ENCODE measurements around the gene SLC66A2.

The SLC66A2 gene

DNA sequence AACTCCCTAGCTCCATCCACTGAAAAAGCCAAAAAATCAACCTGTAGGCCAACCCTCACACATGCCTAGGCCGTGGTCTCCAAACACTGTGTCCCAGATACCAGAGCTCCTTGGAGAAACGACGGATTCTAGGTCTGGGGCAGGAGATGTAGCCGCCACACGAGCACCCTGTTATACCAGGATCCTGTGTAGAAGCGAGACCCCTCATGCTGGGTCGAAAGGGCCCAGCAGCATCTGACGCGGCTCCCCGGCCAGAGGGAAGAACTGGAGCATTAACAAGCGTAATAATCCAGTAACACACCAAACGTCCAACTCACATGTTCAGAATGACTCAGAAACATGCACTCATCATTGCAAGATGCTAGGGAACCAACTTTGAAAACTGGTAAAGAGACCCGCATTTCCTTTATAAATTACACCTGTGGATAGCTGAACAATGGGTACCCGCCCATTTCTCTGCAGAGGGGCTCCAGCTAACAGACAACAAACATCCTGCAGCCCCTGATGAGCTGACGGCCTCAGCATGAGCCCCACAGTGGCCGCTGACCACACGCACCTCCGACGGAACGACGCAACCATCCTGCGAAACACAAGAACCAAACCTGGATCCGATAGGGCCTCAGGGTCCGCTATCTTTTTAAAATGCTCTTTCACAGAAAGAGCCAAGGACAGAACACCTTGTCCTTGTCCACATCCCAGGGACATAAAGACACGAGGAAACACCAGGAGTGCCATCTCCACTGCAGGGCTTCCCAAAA is 14.2 kb downstream of the SLC66A2 start:
- no peak for DNase-seq (ENCODE audit: low read depth)

DNA sequence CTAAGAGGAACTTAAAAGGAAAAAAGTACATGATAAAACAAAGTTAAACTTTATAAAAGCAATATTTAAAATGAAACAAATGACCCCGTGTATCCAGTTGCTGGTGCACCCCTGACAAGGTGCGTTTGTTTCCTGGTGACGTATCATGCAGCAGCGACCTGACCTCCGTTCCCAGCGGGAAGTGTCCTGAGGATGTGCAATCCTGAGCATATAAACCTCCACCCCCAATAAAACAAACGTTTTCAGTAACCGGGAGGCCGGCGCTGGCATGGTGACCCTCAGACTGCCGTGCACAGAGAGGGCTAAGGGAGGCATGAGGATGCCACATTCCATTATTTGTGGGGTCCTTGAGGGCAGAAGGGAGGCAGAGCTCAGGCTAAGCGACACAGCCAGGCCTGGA is 14.8 kb downstream of the SLC66A2 start:
- no peak for DNase-seq (ENCODE audit: low read depth)

DNA sequence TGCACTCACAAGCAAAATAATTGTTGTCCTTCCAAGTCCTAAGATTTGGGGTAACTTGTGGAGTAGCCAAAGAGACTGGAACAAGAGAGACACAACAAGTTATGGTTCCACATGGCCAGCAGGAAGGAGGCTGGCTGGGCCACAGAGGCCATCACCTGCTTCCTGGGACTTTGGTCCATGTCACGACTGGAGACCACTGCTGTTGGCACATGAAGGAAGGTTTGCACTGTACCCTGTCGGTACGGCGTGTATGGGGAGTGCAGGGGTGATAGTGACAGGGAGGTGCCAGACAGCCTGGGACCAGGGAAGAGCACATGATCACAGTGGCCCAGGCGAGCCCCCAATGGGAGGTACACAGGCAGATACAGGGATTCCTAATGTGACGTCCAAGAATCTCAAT is 15.5 kb downstream of the SLC66A2 start:
- DNase-seq (ENCODE audit: low read depth) = no peak

DNA sequence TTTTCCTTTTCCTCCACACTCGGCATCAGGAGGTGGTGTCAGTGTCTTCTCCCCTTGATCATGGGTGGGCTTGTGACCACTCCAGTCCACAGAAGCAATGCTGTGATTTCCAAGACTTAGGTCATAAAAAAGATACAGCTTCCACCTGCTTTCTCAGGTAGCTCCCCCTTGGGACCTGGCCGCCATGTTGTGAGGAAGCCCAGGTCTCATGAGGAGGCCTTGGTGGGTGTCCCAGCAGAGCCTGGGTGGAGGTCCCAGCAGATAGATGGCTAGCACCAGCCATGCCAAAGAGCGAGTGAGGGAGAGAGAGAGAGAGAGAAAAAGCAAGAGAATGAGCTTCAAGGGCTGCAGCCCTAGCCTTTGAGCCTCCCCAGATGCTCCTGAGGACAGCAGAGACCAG is 16.0 kb downstream of the SLC66A2 start:
- no peak for DNase-seq (ENCODE audit: low read depth)

DNA sequence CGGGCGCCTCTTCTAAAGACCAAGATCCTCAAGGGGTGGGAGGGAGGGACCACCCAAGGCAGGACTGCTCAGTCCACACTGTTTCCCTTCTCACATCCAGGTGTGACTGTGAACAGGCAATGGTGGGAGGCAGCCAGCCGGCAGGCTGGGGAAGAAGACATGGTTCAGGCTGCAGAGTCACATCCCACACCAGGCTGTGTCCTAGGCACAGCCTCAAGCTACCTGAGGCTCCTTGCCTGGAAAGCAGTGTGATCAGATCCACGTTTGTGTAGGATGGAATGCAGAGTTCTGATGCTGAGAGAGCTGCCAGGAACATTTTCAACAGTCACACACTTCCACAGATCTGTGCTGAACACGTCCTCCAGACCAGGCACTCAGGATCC is 16.4 kb downstream of the SLC66A2 start:
- no peak for DNase-seq (ENCODE audit: low read depth)

DNA sequence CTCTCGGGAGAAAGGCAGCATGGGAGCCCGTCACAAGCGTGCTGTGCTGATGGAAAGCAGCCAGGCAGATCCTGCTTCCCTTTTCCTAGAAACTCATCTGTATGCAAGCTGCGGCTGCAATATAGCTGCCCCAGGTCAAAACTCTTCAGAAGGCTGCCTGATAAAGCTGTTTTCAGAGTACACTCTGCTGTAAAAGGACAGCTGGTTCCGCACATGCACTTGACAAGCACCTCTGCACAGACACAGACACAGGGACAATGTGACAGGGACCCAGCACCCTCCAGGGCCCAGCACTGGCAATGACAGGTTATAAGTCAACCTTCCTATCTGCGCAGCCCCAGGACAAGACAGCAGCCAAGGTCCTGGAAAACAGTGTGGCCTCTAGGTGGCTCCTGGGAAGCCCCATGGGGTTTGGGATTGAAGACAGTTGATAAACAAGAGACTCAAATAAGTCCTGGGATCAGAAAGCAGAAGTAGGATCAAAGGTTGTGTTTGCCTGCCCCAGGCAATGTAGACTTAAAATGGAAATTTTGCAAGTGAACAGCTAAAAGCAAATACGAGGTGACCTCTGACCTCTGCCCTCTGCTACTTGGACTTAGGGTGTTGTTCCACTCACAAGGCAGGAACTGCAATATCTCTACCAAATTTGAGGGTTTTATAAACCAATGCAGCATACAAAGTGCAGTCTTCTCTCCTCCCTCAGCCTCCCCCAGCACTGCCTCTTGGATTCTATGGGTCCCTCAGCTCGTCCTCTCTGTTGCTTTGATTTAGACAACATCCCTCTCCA is 16.9 kb downstream of the SLC66A2 start:
- DNase-seq (ENCODE audit: low read depth) = no peak

DNA sequence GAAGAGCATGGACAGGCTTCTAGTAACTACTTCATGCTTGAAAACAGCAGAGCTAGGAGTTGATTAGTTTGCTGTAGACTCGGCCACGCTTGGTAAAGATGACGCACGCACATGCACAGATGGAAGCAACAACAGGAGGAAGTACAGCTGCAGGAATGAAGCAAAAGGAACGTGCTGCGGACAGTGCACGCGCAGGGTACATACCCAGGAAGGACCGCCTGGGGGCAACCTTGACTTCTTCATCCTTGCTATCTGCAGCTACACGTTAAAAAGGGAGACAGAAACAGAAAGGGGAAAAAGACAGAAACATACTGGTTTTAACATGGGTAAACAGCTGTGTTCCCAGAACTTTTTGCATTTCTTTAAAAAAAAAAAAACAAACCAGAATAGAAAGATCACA is 17.7 kb downstream of the SLC66A2 start:
- DNase-seq (ENCODE audit: low read depth) = peak; percentile 79

DNA sequence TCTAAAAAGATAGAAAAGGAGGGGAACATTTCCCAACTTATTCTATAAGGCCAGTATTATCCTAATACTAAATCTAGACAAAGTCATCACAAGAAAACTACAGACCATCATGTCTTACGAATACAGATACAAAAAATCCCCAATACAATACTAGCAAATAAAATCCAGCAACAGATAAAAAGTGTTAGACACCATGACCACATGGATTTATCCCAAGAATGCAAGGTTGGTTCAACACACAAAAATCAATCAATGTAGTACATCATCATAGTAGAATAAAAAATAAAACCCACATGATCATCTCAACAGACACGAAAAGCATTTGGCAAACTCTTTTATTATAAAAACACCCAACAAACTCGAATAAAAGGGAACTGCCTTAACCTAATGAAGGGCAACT is 18.5 kb downstream of the SLC66A2 start:
- DNase-seq (ENCODE audit: low read depth) = no peak

DNA sequence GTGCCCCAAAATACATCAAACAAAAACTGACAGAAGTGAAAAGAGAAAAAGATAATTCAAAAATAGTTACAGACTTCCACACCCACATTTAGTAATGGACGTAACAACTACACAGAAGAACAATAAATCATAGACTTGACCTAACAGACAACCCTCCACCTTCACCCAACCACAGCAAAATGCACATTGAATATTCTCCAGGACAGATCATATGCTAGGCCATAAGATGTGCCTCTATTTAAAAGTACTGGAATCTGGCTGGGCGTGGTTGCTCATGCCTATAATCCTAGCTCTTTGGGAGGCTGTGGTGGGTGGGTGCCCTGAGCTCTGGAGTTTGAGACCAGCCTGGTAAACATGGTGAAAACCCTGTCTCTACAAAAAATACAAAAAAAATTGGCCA is 20.0 kb downstream of the SLC66A2 start:
- DNase-seq (ENCODE audit: low read depth) = no peak

DNA sequence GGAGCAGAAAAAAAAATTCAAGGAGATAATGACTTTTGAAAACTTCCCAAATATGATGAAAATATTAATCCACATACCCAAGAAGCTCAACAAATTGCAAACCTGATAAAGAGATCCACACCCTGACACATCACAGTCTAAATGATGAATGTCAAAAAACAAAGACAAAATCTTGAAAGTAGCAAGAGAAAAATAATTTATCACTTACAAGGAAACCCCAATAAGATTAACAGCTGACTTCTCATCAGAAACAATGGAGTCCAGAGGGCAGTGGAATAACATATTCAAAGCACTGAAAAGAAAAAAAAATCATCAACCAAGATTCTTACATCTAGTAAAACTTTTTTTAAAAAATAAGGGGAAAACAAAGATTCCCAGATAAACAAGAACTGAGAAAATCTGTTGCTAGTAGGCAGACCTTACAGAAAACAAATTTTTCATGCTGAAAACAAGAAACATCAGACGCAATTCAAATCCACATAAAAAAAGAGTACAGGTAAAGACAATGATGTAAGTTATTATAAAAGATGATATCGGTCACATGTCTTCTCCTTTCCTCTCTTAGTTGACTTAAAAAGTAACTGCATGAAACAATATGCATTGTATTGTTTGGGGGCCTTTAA is 21.3 kb downstream of the SLC66A2 start:
- no peak for DNase-seq (ENCODE audit: low read depth)

DNA sequence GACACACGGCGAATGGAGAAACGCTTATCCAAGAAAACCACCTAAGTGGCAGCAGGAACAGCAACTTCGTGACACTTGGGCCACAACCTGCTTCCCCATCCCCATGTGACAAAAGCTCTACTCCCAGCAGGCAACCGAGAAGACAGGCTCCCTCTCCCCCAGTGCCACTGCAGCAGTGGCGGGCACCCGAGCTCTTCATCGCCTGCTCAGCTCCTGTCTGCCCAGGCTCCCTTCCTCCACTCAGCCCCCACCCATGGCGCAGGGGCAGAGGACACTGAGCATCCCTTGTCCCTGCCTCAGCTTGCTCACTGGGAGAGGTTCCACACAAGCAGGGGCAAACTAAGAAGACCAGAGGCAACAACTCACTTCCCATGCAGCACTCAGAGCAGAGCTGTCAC is 22.9 kb downstream of the SLC66A2 start:
- DNase-seq (ENCODE audit: low read depth) = no peak

DNA sequence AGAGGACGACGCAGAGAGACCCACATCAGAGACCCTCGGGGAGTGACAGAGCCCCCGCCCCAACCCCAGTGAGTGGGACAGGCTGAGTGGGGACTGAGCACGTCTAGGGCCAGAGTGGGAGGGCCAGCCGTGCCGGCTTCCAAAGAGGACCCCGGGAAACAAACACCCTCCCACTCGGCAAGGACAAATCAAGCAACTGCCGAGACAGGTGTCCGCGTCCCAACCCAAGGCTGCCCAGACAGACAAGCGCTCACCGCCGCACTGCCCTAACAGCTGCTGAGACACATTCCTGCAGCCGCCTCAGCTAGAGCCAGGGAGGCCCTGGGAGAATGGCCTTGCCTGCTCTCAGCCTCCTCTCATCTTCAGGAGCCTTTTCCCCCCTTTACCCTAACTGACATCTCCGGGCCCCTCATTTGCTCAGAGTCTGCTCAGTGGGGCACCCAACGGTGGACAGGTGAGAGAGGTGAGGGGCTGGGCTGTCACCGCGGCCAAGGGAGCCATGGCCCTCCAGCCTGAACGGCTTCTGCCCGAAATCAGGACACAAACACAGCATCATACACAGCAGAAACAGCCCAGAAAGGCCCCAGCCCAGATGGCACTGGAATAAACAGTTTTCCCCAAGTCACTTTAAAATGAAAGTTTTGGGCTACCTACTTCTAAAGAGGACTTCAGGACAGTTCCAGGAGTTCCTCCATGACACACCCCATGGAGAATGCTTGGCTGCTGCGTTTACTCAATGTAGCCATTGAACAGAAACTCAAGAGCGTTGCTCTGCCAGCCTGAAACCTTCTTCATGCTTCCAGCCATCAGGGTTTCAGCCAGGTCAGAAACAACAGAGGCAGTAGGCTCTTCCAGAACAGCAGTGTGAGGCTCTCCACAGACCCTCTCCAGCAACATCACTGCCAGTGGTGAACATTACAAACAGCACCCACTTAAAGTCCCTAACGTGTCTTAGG is 23.6 kb downstream of the SLC66A2 start:
- no peak for DNase-seq (ENCODE audit: low read depth)

DNA sequence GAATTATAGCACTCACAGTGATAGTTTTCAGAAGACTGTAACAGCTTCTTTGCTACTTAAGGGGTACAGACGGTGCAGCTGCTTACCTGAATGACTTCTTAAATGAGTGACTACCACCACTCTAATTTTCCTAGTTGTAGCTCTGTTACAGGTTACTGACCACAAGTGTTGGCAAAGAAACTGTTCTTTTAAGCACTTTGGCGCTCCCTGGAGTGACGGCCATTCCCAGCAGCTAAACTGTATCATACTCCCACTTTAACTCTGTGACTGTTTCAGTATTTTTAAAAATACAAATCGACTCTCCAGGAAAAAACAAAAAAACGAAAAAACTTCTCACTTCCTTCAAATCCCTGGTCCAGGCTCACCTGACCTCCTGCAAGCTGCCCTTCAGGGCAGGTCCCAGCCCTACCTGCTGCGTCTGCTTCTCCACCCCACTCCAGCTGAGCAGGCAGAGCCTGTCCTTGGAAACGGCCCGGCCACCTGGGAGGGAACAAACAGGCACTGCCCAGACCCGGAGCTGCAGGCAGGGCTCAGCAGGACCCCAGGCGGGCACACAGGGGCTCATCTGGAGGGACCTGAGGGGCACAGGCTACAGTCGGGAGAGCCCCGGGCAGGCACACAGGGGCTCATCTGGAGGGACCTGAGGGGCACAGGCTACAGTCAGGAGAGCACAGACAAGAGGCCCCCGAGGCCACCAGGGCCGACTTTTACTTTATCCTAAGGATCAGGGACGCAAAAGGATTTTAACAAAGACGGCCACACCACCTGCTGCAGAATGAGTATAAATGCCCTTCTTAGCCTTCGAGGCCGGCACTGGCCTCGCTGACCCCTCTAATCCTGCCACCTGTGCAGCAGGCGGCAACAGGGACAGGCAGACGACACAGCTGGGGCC is 24.5 kb downstream of the SLC66A2 start:
- DNase-seq (ENCODE audit: low read depth) = no peak

DNA sequence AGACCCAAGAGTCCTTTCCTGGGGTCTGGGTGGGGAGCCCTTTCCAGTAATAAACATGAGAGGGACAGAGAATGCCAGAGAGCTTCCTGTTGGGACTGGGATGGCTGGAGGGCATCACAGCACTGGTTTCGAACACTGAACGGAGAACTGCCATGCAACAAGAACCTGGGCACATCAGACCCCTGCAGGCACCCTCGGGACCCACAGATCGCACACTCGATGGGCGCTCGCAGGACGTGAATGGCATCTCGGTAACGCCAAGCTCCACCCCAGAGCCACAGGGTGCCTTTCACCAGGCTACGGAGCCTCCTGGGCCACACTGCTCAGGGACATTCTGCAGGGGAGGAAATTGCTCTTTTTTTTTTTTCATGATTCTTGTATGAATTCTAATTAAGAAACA is 25.1 kb downstream of the SLC66A2 start:
- no peak for DNase-seq (ENCODE audit: low read depth)

DNA sequence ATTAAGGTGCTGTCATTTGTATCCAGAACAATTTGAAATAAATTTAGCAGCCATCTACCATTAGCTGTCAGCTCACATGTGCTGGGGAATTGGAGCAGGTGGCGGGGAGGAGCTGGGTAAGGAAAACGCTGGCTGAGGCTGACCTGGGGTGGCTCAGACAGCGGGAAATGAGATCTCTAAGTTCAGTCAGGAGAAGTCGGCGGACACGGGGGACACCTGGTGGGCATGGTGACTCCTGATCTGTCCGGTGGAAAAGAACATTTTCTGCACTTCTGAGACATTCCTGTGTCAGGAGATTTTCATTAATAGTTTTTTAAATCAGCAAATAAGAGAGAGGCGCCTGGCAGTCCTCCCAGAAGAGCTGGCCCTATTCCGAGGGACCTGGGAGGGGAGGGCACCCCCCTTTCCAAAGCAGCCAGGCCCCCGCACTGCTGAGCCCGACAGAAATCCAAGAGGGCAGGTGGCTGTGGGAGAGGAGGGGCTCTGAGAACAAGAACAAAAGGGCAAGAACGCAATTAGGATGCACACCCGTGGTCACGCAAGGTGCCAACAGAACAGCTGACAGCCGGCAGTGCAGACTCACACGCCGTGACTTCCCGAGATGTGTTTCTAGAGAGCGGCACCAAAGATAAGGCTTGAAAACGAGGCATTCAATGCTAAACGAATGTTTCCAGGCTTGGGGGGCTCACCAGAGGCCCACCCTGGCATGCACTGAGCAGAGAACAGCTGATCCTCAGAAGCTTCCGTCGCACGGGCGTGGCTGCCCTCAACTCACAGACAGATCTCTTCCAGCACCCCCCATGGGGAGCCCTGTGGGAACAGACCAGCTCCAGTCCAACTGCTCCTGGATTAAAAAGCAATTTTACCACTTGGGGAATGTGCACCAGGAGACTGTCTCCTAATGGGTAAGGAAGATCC is 26.4 kb downstream of the SLC66A2 start:
- DNase-seq (ENCODE audit: low read depth) = no peak

DNA sequence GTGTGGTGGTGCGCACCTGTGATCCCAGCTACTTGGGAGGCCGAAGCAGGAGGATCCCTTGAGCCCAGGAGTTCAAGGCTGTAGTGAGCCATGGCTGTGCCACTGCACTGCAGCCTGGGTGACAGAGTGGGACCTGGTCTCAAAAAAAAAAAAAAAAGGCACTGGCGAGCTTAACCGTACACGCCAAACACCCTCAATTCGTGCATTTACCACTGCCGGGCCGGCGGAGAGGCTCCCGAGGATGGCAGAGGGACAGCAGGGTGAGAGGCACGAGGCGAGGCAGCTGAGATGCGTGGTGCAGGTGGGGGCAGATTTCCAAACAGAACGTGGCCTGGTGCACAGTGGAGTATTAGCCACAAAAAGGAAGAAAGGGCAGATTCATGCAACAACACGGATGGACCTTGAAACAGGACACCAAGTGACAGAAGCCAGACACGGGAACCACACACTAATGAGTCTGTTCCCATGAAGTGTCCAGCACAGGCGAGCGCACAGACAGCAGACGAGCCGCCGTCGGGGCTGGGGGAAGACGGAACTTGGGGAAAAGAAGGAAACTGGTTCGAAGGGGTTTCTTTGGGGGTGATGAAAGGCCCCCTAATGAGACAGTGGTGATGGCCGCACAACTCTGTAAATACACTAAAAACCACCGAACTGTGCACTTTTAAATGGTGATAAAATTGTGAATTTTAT is 27.4 kb downstream of the SLC66A2 start:
- DNase-seq (ENCODE audit: low read depth) = no peak

DNA sequence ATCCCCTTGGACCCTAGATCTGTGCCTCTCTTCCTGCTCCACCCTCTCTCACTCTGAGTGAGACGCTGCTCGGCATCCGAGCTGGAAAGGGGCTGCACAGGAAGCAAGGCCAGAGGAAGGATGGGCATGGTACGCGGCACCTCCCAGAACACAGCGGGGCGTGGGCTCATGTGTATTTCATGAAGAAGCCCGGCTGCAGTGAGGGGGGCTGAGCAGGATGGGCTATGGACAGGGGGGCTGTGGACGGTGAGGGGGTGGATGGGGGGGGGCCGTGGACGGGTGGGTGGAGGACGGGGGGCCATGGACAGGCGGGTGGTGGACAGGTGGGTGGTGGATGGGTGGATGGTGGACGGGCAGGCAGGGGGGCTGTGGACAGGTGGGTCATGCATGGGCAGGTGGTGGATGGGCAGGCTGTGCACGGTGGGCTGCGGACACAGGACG is 28.5 kb downstream of the SLC66A2 start:
- no peak for DNase-seq (ENCODE audit: low read depth)

DNA sequence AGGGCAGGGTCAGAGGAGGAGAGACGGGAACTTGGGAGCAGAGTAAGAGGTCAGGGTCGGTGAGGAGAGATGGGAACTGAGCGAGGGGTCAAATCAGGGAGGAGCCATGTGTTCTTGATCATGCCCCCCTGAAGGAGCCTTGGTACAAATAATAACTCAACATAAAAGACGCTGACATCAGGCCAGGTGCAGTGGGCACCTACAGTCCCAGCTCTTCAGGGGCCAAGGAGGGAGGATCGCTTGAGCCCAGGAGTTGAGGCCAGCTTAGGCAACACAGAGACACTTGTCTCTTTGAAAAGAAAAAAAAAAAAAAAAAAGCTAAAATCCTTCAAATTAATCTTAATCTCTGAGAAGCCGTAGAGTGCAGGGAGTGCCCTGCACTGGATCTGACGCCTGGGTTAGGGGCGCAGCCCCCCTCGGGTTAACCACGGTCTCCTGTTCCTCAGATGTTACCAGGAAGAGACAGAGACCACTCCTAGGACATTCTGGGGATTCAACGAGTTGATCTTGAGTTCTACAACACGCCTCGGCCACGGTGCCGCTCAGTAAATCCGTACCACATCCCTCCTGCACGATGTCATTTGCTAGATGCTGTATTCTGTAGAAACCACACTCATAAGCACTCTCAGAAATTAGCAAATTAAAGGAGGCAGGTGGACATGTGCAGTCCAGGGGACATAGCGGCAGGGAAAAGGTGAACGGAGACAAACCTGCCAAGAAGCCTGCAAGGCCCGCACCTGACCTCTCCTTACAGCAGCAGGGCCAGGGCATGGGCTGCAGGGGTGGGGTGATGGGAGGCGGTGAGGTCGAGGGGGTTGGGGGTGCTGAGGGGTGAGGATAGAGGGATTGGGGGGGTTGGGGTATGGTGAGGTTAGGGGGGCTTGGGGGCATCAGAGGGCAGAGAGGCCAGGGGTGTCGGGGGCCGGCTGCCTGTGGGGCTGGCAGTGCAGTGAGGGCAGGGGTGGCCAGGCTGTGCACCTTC is 29.2 kb downstream of the SLC66A2 start:
- DNase-seq (ENCODE audit: low read depth) = no peak

Data from EH (cell line).